Measurements from ENCODE around the gene ZNF155.

DNA sequence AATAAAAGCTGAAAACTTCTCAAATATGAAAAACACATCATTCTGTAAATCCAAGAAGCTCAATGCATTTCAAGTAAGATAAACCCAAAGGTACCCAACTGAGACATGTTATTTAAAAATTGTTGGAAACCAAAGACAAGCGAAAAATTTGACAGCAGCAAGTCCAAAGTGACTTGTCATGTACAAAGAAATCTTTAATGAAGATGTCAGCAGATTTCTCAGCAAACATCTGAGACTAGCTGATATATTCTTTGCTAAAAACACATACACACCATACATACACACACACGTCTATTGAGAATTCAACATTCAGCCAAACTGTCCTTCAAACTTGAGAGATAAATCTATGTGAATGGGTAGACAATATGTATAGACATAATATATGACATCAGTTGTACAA, 35.5 kb downstream of the ZNF155 start:
- no peak for TF ChIP-seq FOXA1 (IDR thresholded peaks at IDR 0.05)
- TF ChIP-seq, protein P1, sequence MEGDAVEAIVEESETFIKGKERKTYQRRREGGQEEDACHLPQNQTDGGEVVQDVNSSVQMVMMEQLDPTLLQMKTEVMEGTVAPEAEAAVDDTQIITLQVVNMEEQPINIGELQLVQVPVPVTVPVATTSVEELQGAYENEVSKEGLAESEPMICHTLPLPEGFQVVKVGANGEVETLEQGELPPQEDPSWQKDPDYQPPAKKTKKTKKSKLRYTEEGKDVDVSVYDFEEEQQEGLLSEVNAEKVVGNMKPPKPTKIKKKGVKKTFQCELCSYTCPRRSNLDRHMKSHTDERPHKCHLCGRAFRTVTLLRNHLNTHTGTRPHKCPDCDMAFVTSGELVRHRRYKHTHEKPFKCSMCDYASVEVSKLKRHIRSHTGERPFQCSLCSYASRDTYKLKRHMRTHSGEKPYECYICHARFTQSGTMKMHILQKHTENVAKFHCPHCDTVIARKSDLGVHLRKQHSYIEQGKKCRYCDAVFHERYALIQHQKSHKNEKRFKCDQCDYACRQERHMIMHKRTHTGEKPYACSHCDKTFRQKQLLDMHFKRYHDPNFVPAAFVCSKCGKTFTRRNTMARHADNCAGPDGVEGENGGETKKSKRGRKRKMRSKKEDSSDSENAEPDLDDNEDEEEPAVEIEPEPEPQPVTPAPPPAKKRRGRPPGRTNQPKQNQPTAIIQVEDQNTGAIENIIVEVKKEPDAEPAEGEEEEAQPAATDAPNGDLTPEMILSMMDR (IDR thresholded peaks at IDR 0.05; ENCODE audit: low read depth, low read length, missing input control) = no peak
- TF ChIP-seq TAF1 (conservative IDR thresholded peaks at IDR 0.05) = no peak
- TF ChIP-seq YY1 (IDR thresholded peaks at IDR 0.05) = no peak
- TF ChIP-seq, protein P2, sequence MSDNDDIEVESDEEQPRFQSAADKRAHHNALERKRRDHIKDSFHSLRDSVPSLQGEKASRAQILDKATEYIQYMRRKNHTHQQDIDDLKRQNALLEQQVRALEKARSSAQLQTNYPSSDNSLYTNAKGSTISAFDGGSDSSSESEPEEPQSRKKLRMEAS (IDR thresholded peaks at IDR 0.05) = no peak
- no peak for TF ChIP-seq EGR1 (IDR thresholded peaks at IDR 0.05; ENCODE audit: low read depth in 2 of 2)
- no peak for TF ChIP-seq JUND (IDR thresholded peaks at IDR 0.05)
- TF ChIP-seq NR2F2 (IDR thresholded peaks at IDR 0.05) = no peak

Data from liver (tissue), 3 donors.